Cerebellar nuclear complex (tissue), 1 donor: Measurements from ENCODE around the gene ATF7IP.
"Not testable (repeated sequence)": the region's sequence is repeated elsewhere in the genome, so short reads cannot be mapped to it uniquely, and the experiment has no call there.

Source experiments
- DNase-seq, 2 experiments: peaks; one replicate each; lab custom pipeline; 2025; lab: John Stamatoyannopoulos, UW

Gene ATF7IP, protein sequence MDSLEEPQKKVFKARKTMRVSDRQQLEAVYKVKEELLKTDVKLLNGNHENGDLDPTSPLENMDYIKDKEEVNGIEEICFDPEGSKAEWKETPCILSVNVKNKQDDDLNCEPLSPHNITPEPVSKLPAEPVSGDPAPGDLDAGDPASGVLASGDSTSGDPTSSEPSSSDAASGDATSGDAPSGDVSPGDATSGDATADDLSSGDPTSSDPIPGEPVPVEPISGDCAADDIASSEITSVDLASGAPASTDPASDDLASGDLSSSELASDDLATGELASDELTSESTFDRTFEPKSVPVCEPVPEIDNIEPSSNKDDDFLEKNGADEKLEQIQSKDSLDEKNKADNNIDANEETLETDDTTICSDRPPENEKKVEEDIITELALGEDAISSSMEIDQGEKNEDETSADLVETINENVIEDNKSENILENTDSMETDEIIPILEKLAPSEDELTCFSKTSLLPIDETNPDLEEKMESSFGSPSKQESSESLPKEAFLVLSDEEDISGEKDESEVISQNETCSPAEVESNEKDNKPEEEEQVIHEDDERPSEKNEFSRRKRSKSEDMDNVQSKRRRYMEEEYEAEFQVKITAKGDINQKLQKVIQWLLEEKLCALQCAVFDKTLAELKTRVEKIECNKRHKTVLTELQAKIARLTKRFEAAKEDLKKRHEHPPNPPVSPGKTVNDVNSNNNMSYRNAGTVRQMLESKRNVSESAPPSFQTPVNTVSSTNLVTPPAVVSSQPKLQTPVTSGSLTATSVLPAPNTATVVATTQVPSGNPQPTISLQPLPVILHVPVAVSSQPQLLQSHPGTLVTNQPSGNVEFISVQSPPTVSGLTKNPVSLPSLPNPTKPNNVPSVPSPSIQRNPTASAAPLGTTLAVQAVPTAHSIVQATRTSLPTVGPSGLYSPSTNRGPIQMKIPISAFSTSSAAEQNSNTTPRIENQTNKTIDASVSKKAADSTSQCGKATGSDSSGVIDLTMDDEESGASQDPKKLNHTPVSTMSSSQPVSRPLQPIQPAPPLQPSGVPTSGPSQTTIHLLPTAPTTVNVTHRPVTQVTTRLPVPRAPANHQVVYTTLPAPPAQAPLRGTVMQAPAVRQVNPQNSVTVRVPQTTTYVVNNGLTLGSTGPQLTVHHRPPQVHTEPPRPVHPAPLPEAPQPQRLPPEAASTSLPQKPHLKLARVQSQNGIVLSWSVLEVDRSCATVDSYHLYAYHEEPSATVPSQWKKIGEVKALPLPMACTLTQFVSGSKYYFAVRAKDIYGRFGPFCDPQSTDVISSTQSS

DNA sequence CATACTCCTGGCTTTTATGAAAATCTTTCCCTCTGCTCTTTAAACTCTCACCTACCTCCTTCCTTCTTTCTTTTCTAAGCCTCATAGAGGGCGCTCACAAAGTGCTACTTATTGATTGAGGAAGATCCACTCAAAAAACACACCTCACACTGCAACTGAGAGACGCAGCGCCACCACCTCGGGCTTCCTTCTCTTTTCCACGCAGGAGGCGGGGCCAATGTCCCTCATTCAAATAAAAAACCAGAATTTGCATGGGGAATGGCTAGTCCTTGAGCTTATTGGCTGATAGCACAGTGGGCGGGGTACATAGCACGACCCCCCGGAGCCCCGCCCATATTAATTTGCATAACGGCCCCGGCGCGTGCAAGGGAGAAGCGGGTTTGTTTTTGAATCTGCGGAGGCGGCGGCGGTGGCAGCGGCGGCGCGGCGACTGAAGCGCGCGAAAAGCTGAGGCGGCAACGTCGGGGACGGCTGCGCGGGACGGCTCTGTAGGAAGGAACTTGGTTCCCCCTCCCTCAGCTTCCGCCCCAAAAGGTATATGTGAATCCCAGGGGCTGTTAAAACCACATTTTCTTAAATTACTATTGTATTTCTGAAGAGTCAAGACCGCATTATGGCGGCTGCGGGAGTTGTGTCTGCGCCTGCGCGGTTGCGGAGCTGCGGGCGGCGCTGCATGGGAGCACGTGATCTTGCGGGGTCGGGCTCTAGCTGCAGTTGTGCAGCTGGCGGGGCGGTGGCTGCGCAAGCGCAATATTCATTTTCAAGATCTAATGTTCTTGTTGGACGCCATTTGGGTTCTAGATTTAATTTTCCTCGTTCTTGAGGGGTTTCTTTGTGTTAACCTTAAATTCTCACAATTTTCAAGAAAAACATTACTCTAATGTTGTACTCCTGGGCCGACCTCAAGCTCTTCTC lies at the start of gene ATF7IP:
TSS of gene ATF7IP (plus strand) at position 389 of the 915 bp plus-strand sequence. CDS start 58,234 bp downstream, outside the sequence.
- peak; percentile 91 to 99 for DNase-seq

DNA sequence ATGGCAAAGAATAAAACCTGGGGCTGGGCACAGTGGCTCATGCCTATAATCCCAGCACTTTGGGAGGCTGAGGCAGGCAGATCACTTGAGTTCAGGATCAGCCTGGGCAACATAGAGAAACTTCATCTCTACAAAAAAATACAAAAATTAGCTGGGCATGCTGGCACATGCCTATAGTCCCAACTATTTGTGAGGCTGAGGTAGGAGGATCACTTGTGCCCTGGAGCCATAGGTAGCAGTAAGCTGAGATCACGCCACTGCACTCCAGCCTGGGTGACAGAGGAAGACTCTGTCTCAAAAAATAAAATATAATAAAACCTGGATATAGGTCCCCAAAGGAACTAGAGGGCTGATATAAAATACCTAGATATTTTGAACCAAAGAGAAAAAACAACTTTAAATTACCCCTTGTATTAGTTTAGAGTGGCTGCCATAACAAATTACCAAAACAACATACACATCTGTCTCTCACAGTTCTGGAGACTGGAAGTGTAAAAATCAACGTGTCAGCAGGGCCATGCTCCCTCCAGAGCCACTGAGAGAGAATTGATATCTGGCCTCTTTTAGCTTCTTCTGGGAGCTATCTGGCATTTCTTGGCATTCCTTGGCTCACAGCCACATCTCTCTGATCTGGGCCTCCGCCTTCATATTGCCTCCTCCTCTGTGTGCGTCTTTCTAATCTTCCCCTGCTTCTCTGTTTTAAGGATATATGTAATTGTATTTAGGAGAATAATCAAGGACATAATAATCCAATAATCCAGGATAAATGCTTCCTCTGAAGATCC lies 47.9 kb upstream of the ATF7IP start:
- no peak for DNase-seq

DNA sequence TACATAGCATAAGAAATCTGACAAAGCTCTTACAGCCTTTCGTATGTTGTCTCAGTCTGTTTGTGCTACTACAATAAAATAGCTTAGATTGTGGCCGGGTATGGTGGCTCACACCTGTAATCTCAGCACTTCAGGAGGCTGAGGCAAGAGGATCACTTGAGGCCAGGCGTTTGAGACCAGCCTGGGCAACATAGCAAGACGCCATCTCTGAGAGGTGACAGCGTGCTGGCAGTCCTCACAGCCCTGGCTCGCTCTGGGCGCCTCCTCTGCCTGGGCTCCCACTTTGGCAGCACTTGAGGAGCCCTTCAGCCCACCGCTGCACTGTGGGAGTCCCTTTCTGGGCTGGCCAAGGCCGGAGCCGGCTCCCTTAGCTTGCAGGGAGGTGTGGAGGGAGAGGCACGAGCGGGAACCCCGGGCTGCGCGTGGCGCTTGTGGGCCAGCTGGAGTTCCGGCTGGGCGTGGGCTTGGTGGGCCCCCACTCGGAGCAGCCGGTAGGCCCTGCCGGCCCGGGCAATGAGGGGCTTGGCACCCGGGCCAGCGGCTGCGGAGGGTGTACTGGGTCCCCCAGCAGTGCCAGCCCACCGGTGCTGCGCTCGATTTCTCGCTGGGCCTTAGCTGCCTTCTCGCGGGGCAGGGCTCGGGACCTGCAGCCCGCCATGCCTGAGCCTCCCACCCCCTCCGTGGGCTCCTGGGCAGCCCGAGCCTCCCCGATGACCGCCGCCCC lies 45.6 kb upstream of the ATF7IP start:
- not testable (repeated sequence) for DNase-seq

DNA sequence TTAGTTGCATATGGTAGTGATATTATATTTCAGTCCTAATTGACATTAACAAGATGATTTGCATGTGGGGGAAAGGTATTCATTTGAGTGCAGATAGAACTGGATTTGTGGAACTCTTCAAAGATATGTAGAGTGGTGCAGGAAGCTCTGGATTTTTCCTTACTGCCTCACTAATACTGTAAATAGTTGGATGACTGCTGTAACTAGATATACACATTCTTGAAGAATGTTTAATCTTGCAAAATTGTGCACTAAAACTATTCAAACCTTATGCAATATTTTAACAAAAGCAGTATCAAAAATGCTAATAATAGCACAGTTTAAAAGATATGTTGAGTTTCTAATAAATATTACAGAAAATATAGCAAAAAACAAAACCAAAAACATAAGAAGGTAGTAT lies 43.1 kb upstream of the ATF7IP start:
- no peak for DNase-seq

DNA sequence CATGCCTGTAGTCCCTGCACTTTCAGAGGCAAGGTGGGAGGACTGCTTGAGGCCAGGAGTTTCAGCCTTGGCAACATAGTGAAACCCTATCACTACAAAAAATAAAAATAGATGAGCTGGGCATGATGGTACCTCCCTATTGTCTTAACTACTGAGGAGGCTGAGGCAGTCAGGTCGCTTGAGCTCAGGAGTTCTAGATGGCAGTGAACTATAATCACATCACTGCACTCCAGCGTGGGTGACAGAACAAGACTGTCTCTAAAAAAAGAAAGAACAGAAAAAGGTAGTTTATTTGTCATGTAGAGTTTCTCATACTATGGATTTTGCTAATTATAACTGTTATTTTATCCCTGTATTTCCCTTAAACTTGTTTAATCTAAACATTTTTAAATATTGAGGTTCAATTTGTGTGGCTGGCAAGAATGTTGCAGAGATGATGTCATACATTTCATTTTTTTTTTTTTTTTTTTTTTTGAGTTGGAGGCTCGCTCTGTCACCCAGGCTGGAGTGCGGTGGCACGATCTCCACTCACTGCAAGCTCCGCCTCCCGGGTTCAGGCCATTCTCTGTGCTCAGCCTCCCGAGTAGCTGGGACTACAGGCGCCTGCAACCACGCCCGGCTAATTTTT lies 39.7 kb upstream of the ATF7IP start:
- DNase-seq, result no peak

DNA sequence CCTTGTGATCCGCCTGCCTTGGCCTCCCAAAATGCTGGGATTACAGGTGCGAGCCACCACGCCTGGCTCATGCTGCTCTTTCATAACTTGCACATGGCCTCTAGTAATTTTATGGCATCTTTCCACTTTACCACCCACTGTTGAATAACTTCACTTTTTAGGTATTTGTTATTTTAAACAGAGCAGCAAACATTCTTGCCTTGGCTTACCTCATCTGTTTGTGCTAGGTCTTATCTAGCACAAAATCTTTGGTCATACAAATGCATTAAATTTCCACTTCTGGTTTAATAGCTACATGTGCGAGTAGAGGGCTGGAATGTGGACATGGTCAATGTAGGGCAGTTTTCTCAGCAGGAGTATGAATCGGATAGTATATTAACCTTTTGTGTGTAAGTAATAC lies 38.8 kb upstream of the ATF7IP start:
- no peak for DNase-seq

DNA sequence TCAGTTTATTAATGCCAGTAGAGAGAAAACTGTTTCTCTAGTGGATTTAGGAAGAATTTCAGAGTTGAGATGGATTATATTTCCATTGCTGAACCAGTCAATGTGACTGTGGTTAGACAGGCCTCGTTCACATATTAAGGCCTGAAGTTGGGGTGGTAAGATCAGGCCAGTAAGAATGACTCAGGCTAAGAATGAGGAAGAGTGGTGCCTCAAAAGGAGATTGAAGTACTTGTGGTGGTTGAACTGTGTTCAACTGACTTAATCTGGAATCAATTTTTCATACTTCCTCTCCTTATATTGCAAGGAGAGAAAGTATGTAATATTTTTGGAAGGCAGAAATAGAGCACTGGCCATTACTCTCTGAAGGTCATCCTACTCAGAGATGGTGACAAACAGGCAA lies 37.8 kb upstream of the ATF7IP start:
- DNase-seq, result no peak

DNA sequence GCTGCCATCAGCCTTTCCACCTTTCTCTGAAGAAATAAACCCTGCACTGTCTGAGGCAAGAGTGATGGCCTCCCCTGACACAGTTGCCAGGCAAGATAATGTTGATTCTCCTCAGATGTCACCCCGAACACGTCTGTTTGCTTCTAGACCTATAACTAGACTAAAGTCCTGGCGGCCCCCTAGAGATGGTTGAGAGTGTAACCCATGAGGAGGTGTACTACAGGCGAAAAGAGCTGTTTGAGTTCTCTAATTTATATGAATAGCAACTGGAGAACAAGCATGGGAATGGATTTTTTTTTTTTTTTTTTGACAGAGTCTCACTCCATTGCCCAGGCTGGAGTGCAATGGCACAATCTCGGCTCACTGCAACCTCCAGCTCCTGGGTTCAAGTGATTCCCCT lies 33.0 kb upstream of the ATF7IP start:
- DNase-seq, result no peak

DNA sequence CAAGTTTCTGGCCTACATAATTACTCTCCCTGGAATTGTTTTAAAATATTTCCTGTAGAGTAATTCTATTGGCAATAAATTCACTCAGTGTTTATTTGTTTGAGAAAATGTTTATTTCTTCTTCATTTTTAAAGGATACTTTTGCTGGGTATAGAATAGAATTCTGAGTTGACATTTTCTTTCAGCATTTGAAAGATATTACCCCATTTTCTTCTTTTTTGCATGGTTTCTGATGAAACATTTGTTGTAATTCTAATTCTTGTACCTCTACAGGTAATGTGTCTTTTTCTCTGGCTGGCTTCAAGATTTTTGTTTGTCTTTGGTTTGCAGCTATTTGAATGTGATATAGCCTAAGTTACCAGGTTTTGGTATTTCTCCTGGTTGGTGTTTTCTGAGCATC lies 25.1 kb upstream of the ATF7IP start:
- DNase-seq, result no peak

DNA sequence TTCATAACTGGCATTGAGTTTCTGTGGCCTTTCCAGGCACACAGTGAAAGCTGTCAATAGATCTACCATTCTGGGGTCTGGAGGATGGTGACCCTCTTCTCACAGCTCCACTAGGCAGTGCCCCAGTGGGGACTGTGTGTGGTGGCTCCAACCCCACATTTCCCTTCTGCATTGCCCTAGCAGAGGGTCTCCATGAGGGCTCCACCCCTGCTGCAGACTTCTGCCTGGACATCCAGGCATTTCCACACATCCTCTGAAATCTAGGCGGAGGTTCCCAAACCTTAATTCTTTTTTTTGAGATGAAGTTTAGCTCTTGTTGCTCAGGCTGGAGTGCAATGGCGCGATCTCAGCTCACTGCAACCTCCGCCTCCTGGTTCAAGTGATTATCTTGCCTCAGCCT lies 14.0 kb upstream of the ATF7IP start:
- not testable (repeated sequence) for DNase-seq

DNA sequence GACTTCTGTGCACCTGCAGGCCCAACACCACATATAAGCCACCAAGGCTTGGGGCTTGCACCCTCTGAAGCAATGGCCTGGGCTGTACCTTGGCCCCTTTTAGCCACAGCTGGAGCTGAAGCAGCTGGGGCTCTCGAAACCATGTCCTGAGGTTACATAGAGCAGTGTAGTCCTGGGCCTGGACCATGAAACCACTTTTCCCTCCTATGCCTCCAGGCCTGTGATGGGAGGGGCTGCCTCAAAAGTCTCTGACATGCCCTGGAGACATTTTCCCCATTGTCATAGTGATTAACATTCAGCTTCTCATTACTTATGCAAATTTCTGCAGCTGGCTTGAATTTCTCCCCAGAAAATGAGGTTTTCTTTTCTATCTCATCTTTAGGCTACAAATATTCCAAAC lies 13.4 kb upstream of the ATF7IP start:
- DNase-seq, result not testable (repeated sequence)

DNA sequence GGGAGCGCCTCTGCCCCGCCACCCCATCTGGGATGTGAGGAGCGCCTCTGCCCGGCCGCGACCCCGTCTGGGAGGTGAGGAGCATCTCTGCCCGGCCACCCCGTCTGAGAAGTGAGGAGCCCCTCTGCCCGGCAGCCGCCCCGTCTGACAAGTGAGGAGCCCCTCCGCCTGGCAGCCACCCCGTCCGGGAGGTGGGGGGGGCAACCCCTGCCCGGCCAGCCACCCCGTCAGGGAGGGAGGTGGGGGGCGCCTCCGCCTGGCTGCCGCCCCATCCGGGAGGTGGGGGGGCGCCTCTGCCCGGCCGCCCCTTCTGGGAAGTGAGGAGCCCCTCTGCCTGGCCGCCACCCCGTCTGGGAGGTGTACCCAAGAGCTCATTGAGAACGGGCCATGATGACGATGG lies 10.8 kb upstream of the ATF7IP start:
- not testable (repeated sequence) for DNase-seq

DNA sequence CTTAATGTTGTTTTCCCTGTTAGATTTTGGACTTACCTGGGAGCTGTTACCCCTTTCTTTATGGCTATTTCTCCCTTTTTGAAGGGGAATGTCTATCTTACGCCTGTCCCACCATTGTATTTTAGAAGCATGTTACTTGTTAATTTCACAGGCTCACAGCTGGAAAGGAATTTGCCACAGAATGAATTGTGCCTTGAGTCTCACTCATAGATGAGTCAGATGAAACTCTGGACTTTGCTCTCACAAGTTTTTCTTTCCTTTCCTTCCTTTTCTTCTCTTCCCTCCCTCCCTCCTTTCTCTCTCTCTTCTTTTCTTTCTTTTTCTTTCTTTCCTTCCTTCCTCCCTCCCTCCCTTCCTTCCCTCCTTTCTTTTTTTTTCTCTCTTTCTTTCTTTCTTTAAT lies 9.3 kb upstream of the ATF7IP start:
- no peak for DNase-seq

DNA sequence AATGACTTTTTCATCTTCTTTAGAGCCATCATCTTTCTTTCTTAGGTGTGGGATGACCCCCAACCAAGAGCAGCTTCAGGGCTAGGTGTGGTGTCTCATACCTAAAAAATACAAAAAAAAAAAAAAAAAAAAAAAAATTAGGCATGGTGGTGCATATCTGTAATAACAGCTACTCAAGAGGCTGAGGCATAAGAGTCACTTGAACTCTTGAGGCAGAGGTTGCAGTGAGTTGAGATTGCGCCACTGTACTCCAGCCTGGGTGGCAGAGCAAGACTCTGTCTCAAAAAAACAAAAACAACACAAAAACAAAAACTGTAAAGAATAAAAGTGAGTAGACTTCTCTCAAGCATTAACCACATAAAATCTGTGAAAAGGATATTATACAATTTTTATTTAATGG lies 8.0 kb upstream of the ATF7IP start:
- no peak for DNase-seq

DNA sequence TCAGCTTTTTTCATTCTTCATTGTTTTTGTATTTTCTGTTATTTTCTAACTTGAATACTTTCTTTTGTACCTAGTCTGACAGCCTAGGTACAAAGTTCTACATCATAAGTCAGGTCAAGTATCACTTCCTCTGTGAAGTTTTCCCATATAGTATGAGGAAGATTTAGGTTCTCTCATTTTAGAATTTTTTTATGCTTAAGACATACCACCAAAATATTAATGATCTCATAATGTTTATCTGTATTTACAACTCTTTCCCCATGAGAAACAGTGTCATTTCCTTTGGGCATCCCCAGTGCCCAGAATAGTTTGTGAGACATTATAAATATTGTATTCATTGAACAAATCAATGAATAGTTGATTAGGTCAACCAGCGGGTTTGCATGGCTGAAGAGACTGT lies 3.1 kb upstream of the ATF7IP start:
- DNase-seq, result no peak

DNA sequence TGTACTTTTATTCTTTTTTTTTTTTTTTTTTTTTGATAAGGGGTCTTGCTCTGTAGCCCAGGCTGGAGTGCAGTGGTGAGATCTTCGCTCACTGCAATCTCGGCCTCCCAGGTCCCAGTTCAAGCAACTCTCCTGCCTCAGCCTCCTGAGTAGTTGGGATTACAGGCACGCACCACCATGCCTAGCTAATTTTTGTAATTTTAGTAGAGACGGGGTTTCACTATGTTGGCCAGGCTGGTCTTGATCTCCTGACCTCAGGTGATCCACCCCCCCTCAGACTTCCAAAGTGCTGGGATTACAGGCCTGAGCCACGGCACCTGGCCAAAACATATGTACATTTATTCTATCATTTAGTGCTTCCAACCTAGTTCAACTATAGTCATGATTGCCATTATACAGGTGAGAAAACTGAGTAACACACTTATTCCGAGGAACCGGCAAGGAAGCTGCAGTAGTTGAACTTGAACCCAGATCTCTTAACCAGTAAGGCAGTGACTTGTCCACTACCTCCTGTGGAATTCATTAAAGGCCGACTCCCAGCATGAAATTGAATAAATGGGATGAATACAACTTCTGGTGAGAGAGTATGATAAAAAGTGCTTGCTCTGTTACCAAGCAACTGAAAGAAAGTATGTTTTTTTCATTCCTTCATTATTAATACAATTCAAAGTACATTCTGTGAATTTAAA lies 755 bp upstream of the ATF7IP start:
- DNase-seq, result no peak

DNA sequence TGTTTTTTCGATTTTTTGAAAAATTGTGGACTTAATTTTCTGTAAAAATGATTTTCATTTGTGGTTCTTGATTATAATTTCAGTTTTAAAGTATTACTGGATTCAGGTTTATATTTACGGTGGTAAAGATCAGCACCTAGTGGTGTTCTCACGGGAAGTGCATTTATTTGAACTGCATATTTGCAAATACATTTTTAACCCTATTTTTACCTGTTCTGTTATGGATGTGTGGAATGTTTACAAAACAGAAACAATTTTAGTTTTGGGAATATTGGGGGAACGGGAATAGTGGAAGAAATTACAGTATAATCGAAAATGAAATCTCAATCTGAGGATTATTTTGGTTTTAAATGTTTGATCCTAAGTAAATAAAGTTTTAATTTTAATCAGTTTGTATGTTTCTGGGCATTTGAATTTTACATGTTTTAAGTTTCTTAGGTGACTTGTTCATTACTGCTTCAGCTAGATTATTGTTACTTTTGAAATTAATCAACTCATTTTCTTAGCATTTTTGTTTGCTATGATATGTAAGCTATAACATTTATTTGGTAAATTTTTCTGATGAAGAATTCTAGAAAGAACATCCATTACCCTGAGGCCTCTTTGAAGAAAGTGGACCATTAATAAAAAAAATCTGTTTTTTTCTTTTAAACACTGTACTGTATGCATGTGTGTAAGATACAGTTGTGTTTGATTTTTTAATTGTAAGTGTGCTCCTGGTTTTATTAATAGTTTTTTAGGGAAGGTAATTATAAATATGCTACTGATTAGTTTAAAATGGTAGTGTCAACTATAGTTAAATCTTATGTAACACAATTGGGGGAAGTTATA lies 942 bp downstream of the ATF7IP start:
- peak in 1 of 2 experiments; percentile 10 for DNase-seq
